Epithelial cell of esophagus (primary cell): ENCODE measurements around the gene SUSD3.
A peak's percentile ranks its signal among the peaks of the same experiment; 100 is the strongest.

Source experiments
- DNase-seq: peaks from one replicate; pipeline ENCODE4 v3.0.0; 2010; ENCODE audit warnings: low read depth
- H3K4me3 ChIP-seq: 2 replicates; pipeline ENCODE4 v1.5.1; 2011; ENCODE audit warnings: mild to moderate bottlenecking, low read length, control low read depth
- TF ChIP-seq, protein P1 (sequence below): IDR thresholded peaks from 2 replicates; pipeline ENCODE4 v1.5.1; 2011; ENCODE audit warnings: low read depth, mild to moderate bottlenecking, low read length, control low read depth, inconsistent platforms; ENCODE audit not compliant: insufficient read depth; ENCODE audit errors: missing control alignments

Gene SUSD3

DNA sequence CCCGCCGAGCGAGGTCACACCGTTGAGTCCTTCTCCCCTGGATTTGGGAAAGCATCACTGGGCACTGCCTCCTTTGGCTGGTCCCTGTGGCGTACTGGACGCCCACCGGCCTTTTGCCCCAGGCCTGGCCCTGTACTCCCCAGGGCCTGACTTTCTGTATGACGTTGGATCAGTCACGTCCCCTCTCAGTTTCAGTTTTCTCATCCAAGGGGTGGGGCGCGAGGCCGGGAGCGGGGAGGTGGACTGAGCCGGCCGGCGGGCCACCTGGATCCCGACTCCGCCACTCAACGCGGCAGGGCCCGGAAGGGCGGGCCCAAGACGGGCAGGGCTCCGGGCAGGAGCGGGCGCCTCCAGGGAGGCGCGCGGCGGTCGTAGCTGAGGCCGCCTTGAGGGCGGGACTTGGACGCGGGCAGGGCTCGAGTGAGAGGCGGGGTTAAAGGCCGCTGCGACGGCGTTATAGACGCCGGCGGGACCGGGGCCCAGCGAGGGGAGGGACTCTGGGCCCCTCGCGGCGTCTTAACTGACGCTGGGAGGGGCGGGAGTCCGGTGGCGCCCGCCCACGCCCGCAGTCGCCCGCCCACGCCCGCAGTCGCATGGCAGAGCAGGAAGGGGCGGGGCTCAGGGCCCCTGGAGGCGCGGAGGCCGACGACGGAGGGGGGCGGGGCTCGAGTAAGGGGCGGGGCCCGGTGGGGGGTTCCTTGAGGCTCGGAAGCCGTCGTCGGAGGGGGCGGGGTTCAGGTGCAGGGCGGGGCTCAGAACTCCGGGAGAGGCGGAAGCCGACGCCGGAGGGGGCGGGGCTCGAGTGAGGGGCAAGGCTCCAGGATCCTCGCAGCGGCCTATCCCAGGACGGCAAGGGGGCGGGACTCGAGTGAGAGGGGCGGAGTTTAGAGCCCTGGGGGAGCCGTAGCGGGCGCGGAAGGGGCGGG, 37.0 kb downstream of the SUSD3 start:
- peak overlapping the region; percentile 55 for H3K4me3 ChIP-seq
- TF ChIP-seq, protein P1, sequence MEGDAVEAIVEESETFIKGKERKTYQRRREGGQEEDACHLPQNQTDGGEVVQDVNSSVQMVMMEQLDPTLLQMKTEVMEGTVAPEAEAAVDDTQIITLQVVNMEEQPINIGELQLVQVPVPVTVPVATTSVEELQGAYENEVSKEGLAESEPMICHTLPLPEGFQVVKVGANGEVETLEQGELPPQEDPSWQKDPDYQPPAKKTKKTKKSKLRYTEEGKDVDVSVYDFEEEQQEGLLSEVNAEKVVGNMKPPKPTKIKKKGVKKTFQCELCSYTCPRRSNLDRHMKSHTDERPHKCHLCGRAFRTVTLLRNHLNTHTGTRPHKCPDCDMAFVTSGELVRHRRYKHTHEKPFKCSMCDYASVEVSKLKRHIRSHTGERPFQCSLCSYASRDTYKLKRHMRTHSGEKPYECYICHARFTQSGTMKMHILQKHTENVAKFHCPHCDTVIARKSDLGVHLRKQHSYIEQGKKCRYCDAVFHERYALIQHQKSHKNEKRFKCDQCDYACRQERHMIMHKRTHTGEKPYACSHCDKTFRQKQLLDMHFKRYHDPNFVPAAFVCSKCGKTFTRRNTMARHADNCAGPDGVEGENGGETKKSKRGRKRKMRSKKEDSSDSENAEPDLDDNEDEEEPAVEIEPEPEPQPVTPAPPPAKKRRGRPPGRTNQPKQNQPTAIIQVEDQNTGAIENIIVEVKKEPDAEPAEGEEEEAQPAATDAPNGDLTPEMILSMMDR = no peak
- peak; percentile 99 for DNase-seq

DNA sequence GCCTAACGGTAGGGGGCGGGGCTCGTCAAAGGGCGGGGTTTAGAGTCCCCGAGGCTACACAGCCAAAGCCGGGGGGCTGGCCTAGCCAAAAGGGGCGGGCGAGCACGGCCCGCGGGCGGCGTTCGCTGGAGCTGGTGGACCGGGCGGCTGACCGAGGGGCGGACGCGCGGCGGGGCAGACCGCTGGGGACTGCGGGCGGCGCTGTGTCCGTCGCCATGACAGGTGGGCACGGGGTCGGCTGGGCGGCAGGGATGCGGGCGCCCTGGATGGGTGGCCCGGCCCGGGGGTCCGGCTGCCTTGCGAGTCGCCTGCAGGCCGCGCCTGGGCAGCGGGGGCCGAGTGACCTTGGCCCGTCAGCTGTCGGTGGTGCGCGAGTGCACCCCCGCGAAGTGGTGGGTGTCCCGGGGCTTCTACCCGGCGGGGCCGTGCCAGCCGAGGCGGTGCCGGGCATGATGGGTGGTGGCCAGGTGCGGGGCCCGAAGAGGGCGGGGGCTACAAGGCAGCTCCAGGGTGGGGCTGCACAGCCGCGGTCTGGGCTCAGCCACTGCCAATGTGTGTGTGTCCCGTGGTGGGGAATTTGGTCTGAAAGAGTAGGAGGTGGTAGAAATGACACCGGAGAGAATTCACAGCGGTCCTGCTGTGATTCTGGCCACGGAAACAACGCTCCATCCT, 37.8 kb downstream of the SUSD3 start, which contains the start of gene CARD19:
CARD19 (plus strand) TSS at position 87 of the 672 bp plus-strand sequence; CDS start at position 216, 129 bp downstream.
- DNase-seq = peak; percentile 47
- TF ChIP-seq, protein P1 = no peak
- peak within 1 kb of the TSS; percentile 55 for H3K4me3 ChIP-seq

DNA sequence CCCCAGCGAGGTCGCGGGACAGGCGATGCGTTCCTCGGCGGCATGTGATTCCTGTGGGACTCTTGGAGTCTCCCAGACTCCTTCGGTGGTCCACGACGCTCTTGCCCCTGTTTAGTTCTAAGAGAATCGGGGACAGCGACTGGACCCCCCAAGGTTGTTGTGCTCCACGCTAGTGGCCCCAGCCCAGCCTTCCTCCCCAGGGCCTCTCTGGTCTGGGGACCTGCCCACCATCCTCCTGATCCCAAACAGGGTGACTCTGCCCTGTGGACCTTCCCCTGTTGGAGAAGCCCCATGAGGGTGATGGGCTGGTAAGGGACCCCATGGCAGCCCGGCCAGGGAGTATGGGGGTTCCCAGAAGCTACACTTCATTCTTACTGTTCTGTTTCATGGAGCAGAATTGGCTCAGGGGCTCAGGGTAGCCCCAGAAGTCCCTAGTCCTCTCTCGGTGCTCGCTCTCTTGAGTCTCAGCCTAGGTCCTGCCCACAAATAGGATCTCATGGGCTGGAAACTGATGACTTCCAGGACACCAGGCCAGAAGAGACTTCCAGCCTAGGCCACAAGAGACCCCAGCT, 38.4 kb downstream of the SUSD3 start:
- no peak for DNase-seq
- TF ChIP-seq, protein P1 = no peak
- H3K4me3 ChIP-seq = peak overlapping the region; percentile 55

DNA sequence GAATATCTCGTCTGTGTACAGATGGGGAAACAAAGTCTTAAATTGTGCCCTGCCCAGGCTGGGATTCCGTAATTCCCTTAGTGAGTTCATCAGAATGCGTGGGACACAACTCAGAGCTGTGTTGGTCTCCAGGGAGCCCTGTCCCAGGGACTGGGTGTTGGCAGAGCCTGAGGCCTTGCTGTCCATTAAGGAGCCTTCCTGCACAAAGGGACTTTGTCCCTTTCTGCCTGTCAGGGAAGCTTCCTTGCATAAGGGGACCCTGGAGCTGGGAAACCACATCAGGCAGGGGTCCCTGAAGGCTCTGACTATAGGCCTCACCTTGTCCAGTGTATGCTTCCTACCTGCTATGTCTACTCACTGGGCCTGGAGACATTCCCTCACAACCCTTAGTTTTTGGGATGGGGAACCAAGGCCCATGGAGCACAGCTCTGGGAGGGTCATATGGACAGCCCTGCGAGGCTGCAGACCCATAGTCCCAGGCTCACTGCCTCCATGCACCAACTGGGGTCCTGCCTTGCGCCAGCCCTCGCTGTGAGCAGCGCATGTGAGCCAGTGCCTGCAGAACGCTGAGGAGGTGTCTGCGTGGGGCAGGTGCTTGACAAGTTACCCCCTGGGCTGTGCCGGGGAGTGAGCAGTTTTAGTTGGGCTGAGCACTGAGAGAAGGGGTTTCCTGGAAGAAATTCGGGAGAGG, 39.2 kb downstream of the SUSD3 start:
- peak overlapping the region; percentile 55 for H3K4me3 ChIP-seq
- TF ChIP-seq, protein P1 = no peak
- DNase-seq = no peak

DNA sequence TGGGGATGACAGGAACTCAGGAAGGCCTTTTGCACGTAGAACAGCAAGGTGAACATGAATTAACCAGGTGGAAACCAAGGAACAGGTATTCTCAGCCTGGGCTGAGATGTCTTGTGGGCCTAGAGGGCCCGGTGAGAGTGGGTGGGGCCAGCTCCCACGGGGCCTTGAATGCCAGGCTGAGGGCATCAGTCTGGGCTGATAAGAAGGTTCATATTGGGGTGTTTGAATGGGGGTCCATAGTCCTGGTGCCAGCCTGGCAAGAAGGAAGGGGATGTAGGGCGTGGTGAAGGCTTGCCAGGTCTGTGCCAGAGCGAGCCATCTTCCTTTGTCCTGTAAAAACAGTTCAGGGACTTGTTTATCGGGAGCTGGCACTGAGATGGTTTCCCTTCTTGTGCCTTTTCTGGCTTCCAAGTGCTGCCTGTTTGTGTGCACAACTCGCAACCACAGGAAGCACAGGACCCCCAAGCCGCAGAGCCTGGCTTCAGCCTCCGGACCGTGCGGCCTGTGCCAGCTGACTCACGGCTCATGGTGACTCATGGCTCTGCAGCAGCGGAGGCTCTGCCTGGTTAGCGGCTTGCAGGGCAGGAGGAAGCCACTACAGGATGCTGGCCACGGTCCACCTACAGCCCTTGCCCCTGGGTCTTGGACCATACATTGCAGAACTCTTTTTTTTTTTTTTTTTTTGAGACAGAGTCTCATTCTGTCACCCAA, 39.9 kb downstream of the SUSD3 start:
- H3K4me3 ChIP-seq = no peak overlapping the region
- peak; percentile 92 for DNase-seq

More for the DNA sequence above, 39.9 kb downstream of the SUSD3 start:
- TF ChIP-seq, protein P1 = no peak
